BE2C (cell line): ENCODE results near the gene SMIM20.

ENCODE experiments used
- DNase-seq: peaks from one replicate; pipeline ENCODE4 v3.0.0-alpha.2; 2020
- H3K27me3 ChIP-seq: fragments of 250-450 bp; sonication (Bioruptor Pico); 2 replicates; pipeline ENCODE4 v1.5.1; 2020; ENCODE audit warnings: mild to moderate bottlenecking
- H3K36me3 ChIP-seq: fragments of 250-450 bp; sonication (Bioruptor Pico); 2 replicates; pipeline ENCODE4 v1.5.1; 2020; ENCODE audit warnings: mild to moderate bottlenecking
- H3K4me1 ChIP-seq: fragments of 250-450 bp; sonication (Bioruptor Pico); 2 replicates; pipeline ENCODE4 v1.5.1; 2020
- H3K4me3 ChIP-seq: 2 replicates; pipeline ENCODE4 v1.5.1; 2011; ENCODE audit warnings: low read depth, low read length
- H3K9me3 ChIP-seq: fragments of 250-450 bp; sonication (Bioruptor Pico); 2 replicates; pipeline ENCODE4 v1.5.1; 2020
- CTCF ChIP-seq: IDR thresholded peaks from 2 replicates; pipeline ENCODE4 v1.5.1; 2012; ENCODE audit warnings: mild to moderate bottlenecking, low read depth, low read length

The SMIM20 gene

DNA sequence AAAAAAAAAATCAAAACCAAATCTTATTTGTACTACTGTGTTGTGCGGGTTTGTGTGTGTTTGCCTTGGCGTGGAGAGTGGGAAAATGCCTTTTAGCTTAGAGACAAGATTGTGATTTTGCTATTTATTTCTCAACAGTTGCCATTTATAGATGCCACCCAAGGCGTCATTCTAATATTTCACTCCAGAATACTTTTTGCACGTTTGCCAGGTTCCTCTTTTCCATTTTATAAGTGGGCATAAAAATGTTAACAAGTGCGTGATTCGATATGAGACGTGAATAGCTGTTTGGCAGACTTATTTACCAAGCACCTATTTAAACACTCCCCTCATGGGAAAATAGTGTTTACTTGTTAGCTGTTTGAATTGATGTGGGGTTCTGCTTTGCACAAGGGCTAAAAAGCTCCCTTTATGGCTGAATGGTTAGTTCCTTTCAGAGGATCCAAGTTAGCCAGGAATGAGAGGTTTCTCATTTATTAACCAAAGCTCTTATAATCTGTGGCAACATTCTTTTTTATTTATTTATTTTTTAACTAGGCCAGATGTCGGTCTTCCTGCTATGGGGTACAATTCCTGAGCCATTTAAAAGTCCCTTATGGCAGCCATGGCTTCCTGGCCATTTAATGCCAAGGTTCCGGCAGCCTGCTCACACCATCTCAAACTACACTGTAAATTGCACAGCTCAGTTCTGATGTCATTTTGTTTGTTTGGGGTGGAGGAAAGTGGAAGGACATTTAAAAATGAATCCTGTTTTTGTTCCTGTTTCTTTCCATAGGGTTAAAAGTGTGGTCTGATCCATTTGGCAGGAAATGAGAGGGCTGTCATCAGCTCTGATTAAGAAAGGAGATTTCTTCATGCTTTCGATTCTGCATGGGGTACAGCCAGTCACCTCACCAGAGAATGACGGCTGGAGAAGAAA lies 14.6 kb downstream of the SMIM20 start:
- no peaks in the 10 kb centered on the region for H3K9me3 ChIP-seq
- no peaks in the 10 kb centered on the region for H3K27me3 ChIP-seq
- no peak overlapping the region for H3K4me3 ChIP-seq
- TF ChIP-seq CTCF, result no peak
- no peaks in the 10 kb centered on the region for H3K36me3 ChIP-seq
- no peaks in the 10 kb centered on the region for H3K4me1 ChIP-seq
- no peak for DNase-seq

DNA sequence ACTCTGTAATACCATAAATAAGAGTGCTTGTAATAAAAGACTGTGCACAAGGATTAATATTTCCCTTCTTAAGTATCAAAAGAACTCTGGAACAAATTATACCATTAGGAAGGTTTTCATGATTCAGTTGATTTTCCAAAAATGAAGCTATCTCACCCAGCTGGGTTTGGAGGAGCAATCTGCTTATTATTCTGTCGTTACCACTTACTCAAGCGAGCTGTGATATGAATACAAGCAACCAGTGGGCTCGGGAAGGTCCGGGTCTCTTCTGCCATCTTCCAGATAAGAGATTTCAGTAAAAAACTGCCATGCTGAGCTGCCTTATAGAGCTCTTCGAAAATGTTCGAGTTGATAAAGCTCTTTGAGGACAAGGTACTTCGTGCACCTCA lies 15.3 kb downstream of the SMIM20 start:
- no peak for DNase-seq
- H3K36me3 ChIP-seq, result no peaks in the 10 kb centered on the region
- no peak for TF ChIP-seq CTCF
- H3K27me3 ChIP-seq, result no peaks in the 10 kb centered on the region
- no peaks in the 10 kb centered on the region for H3K9me3 ChIP-seq
- no peak overlapping the region for H3K4me3 ChIP-seq
- H3K4me1 ChIP-seq, result no peaks in the 10 kb centered on the region

- H3K27me3 ChIP-seq, result no peaks in the 10 kb centered on the region
- H3K4me3 ChIP-seq, result no peak overlapping the region
- H3K4me1 ChIP-seq, result no peaks in the 10 kb centered on the region
- no peaks in the 10 kb centered on the region; the same call in 1 of the 2 replicates for H3K9me3 ChIP-seq
- H3K36me3 ChIP-seq, result no peaks in the 10 kb centered on the region
- TF ChIP-seq CTCF, result no peak
- no peak for DNase-seq
These were observed 16.8 kb downstream of the SMIM20 start for GRCh38 chr4:25930731-25931354.

- Histone ChIP-seq H3K4me1 (no peaks in the 10 kb centered on the region), H3K36me3 (no peaks in the 10 kb centered on the region), H3K27me3 (no peaks in the 10 kb centered on the region), H3K9me3 (no peaks in the 10 kb centered on the region; the same call in 1 of the 2 replicates), H3K4me3 (no peak overlapping the region)
- no peak for TF ChIP-seq CTCF
- no peak for DNase-seq
These were observed 22.7 kb downstream of the SMIM20 start for GRCh38 chr4:25936696-25937095.

DNA sequence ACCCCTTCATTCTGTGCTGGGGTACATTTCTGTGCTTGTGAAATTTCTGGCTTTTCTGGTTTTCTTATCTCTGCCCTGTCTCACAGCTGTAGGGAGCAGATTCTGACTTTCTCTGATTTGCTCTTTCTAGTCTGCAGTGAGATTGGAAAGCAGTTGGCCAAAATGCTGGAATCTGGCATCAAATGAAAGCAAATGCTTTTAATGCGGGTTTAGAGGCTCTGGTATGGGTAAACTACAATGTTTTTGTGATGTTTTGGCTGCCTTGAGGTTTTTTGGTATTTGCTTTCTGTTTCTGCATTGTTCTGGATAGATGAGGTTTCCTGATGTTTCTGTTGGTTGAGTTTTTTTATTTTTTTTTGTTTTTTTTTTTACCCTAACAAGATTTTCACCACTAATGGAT lies 23.8 kb downstream of the SMIM20 start:
- H3K27me3 ChIP-seq, result no peaks in the 10 kb centered on the region
- H3K4me3 ChIP-seq, result no peak overlapping the region
- TF ChIP-seq CTCF, result no peak
- no peaks in the 10 kb centered on the region; the same call in 1 of the 2 replicates for H3K9me3 ChIP-seq
- no peaks in the 10 kb centered on the region for H3K36me3 ChIP-seq
- H3K4me1 ChIP-seq, result no peaks in the 10 kb centered on the region
- no peak for DNase-seq

GRCh38 chr4:25938366-25938765 lies 24.3 kb downstream of the SMIM20 start:
- H3K9me3 ChIP-seq, result no peaks in the 10 kb centered on the region; the same call in 1 of the 2 replicates
- no peak for DNase-seq
- H3K4me3 ChIP-seq, result no peak overlapping the region
- H3K36me3 ChIP-seq, result no peaks in the 10 kb centered on the region
- TF ChIP-seq CTCF, result no peak
- no peaks in the 10 kb centered on the region for H3K27me3 ChIP-seq
- H3K4me1 ChIP-seq, result no peaks in the 10 kb centered on the region
